Fibroblast of lung (primary cell): ENCODE data around the gene ZCCHC2.

ENCODE experiments used
- CTCF ChIP-seq, 2 donors: IDR thresholded peaks in 1 of 2; conservative IDR thresholded peaks in 1 of 2; 1 replicate in 1 of 2; 2 replicates in 1 of 2; pipeline ENCODE4 v1.5.1; 2011 to 2012; ENCODE audit warnings: low read length in 2 of 2, control low read depth in 1 of 2, inconsistent platforms in 1 of 2, low read depth in 1 of 2, mild to moderate bottlenecking in 1 of 2
- EZH2 ChIP-seq: IDR thresholded peaks from 2 replicates; pipeline ENCODE4 v1.5.1; 2012; ENCODE audit warnings: low read length, control low read depth, mild to moderate bottlenecking; ENCODE audit errors: missing control alignments

- no peak for TF ChIP-seq CTCF (conservative IDR thresholded peaks at IDR 0.05 in 1 of 2, IDR thresholded peaks at IDR 0.05 in 1 of 2; ENCODE audit: low read depth in 1 of 2, low read length in 2 of 2)
- TF ChIP-seq EZH2 = no peak
Observed at GRCh38 chr18:62556397-62556796, 33.6 kb downstream of the ZCCHC2 start.
